PC-3 (cell line): ENCODE results near the gene ABHD15.

Experiments used
- CTCF ChIP-seq: fragments of 300-600 bp; sonication (generic); conservative IDR thresholded peaks from 2 replicates; pipeline ENCODE4 v1.5.1; 2017; ENCODE audit warnings: antibody characterized with exemption, low read depth, mild to moderate bottlenecking, low read length
- EZH2 ChIP-seq: fragments of 300-600 bp; sonication (generic); IDR thresholded peaks from one replicate; pipeline ENCODE4 v1.6.1; 2017; ENCODE audit warnings: antibody characterized with exemption, mild to moderate bottlenecking, low read length; ENCODE audit not compliant: unreplicated experiment

GRCh38 chr17:29579866-29580771 lies 13.3 kb upstream of the ABHD15 start:
- TF ChIP-seq CTCF (peak; percentile 83), EZH2 (no peak)
